PC-9 (cell line): ENCODE data around the gene THADA. TPM values are rescaled to one million over a fixed set of nuclear protein-coding genes. Genes with fewer than 3 reads are reported as not detected.

Source experiments
- BruUV-seq: library from RNA; stranded (reverse); fragments of 400-500 nt; replicated peaks from 2 replicates; lab custom pipeline; 2021; lab: Mats Ljungman, UMichigan
- CTCF ChIA-PET: fragments of 300-600 bp; sonication (Branson Sonifier 250); formaldehyde crosslinking; loops from one replicate; lab custom pipeline; 2022; ENCODE audit warnings: antibody characterized with exemption; lab: Charles Lee
- POLR2A ChIA-PET: fragments of 300-600 bp; sonication (Branson Sonifier 250); formaldehyde crosslinking; loops from one replicate; lab custom pipeline; 2022; ENCODE audit warnings: antibody characterized with exemption; ENCODE audit not compliant: unreplicated experiment; lab: Charles Lee
- DNase-seq, 2 experiments: peaks; one replicate each; pipeline versions ENCODE4 v3.0.0 to v3.0.0-alpha.2; 2015 to 2022; ENCODE audit warnings: mixed read lengths in 1 of 2
- H2AFZ ChIP-seq: fragments of 200-600 bp; sonication (generic); 2 replicates; pipeline ENCODE4 v1.8.1; 2017; ENCODE audit warnings: antibody characterized with exemption
- H3F3A ChIP-seq: fragments of 200-600 bp; sonication (generic); 2 replicates; pipeline ENCODE4 v1.8.1; 2017; ENCODE audit warnings: antibody characterized with exemption, mild to moderate bottlenecking, low read depth; ENCODE audit not compliant: insufficient read depth
- H3K27ac ChIP-seq: fragments of 200-600 bp; sonication (generic); 2 replicates; pipeline ENCODE4 v1.6.1; 2016; ENCODE audit warnings: mixed run types
- H3K27me3 ChIP-seq: fragments of 200-600 bp; sonication (generic); 2 replicates; pipeline ENCODE4 v1.6.1; 2016; ENCODE audit warnings: low read depth, mixed run types; ENCODE audit not compliant: insufficient read depth
- H3K36me3 ChIP-seq: fragments of 200-600 bp; sonication (generic); 2 replicates; pipeline ENCODE4 v1.6.1; 2016; ENCODE audit warnings: low read depth, mixed run types
- H3K4me1 ChIP-seq: fragments of 200-600 bp; sonication (generic); replicated peaks from 2 replicates; pipeline ENCODE4 v1.6.1; 2016; ENCODE audit warnings: mixed run types; ENCODE audit not compliant: insufficient read depth
- H3K4me2 ChIP-seq: fragments of 200-600 bp; sonication (generic); 2 replicates; pipeline ENCODE4 v1.6.1; 2017; ENCODE audit warnings: mixed run types
- H3K4me3 ChIP-seq: fragments of 200-600 bp; sonication (generic); 2 replicates; pipeline ENCODE4 v1.6.1; 2016; ENCODE audit warnings: mixed run types
- H3K79me2 ChIP-seq: fragments of 200-600 bp; sonication (generic); 2 replicates; pipeline ENCODE4 v1.6.1; 2017; ENCODE audit warnings: low read depth, mixed run types
- H3K9me2 ChIP-seq: fragments of 200-600 bp; sonication (generic); 2 replicates; pipeline ENCODE4 v1.8.1; 2017; ENCODE audit warnings: mild to moderate bottlenecking; ENCODE audit not compliant: insufficient read depth
- H3K9me3 ChIP-seq: fragments of 200-600 bp; sonication (generic); 2 replicates; pipeline ENCODE4 v1.8.1; 2016; ENCODE audit warnings: low read depth; ENCODE audit not compliant: insufficient read depth
- H4K20me1 ChIP-seq: fragments of 200-600 bp; sonication (generic); 2 replicates; pipeline ENCODE4 v1.8.1; 2017; ENCODE audit not compliant: insufficient read depth
- CTCF ChIP-seq: fragments of 200-600 bp; sonication (generic); conservative IDR thresholded peaks from 2 replicates; pipeline ENCODE4 v1.6.1; 2017; ENCODE audit warnings: mixed run types, antibody characterized with exemption, mild to moderate bottlenecking, moderate library complexity
- EZH2 ChIP-seq: fragments of 200-600 bp; sonication (generic); IDR thresholded peaks from 2 replicates; pipeline ENCODE4 v1.8.0; 2017; ENCODE audit warnings: antibody characterized with exemption, low read depth
- intact Hi-C: fragments of 100-400 bp; cut with micrococcal nuclease; formaldehyde crosslinking; loops from one replicate; pipeline ENCODE4 v1.10.0; 2022; ENCODE audit not compliant: unreplicated experiment
- total RNA-seq: library from RNA; stranded (reverse); gene quantifications from 2 replicates; pipeline ENCODE4 v1.2.3, GENCODE V29; 2021

THADA gene
- total RNA-seq, 1 experiment from 2014 or later: 28.1 TPM

- CTCF ChIA-PET: no interaction called here
These were observed 262.1 kb downstream of the THADA start for GRCh38 chr2:43333656-43334144.

GRCh38 chr2:43333101-43333655, 262.7 kb downstream of the THADA start:
- BruUV-seq: no TSS peak
- no peaks in the 10 kb centered on the region for H3F3A ChIP-seq
- no peaks in the 10 kb centered on the region for H3K9me2 ChIP-seq
- H3K4me1 ChIP-seq: no peaks in the 10 kb centered on the region
- no peak for TF ChIP-seq CTCF
- no peak for TF ChIP-seq EZH2
- H3K79me2 ChIP-seq: no peaks in the 10 kb centered on the region
- no peak overlapping the region for H2AFZ ChIP-seq
- H3K4me3 ChIP-seq: no peak overlapping the region
- H3K4me2 ChIP-seq: no peak overlapping the region
- DNase-seq: no peak
- no peaks in the 10 kb centered on the region for H3K36me3 ChIP-seq
- intact Hi-C loops: no loop called here
- CTCF ChIA-PET: no interaction called here
- no peaks in the 10 kb centered on the region for H3K9me3 ChIP-seq
- no peak overlapping the region for H3K27ac ChIP-seq
- H3K27me3 ChIP-seq: no peaks in the 10 kb centered on the region
- POLR2A ChIA-PET: interaction anchor here (0.6 kb wide), 1 partner anchor 522 kb away, joined by 4 read pairs; no protein-coding TSS in a partner anchor
- H4K20me1 ChIP-seq: no peaks in the 10 kb centered on the region

More at GRCh38 chr2:43333656-43334144, 262.1 kb downstream of the THADA start:
- BruUV-seq: no TSS peak
- intact Hi-C loops: no loop called here
- Histone ChIP-seq H3K9me2 (no peaks in the 10 kb centered on the region), H3K4me2 (no peak overlapping the region), H3K79me2 (no peaks in the 10 kb centered on the region), H2AFZ (no peak overlapping the region), H3K27ac (no peak overlapping the region), H3K27me3 (no peaks in the 10 kb centered on the region), H3K36me3 (no peaks in the 10 kb centered on the region), H3K9me3 (no peaks in the 10 kb centered on the region), H3K4me3 (no peak overlapping the region), H3K4me1 (no peaks in the 10 kb centered on the region), H3F3A (no peaks in the 10 kb centered on the region), H4K20me1 (no peaks in the 10 kb centered on the region)
- TF ChIP-seq CTCF (no peak), EZH2 (no peak)
- POLR2A ChIA-PET: no interaction called here
- no peak for DNase-seq

GRCh38 chr2:43332653-43333052, 263.2 kb downstream of the THADA start:
- Histone ChIP-seq H3K27me3 (no peaks in the 10 kb centered on the region), H3K9me2 (no peaks in the 10 kb centered on the region), H3K27ac (no peak overlapping the region), H3K4me3 (no peak overlapping the region), H3K4me1 (no peaks in the 10 kb centered on the region), H3K4me2 (no peak overlapping the region), H3K79me2 (no peaks in the 10 kb centered on the region), H2AFZ (no peak overlapping the region), H3K9me3 (no peaks in the 10 kb centered on the region), H3F3A (no peaks in the 10 kb centered on the region), H3K36me3 (no peaks in the 10 kb centered on the region), H4K20me1 (no peaks in the 10 kb centered on the region)
- CTCF ChIA-PET: no interaction called here
- DNase-seq: no peak
- no TSS peak for BruUV-seq
- intact Hi-C loops: no loop called here
- POLR2A ChIA-PET: interaction anchor here (0.6 kb wide), 1 partner anchor 521 kb away, joined by 4 read pairs; no protein-coding TSS in a partner anchor
- no peak for TF ChIP-seq CTCF
- TF ChIP-seq EZH2: no peak
